SJCRH30 (cell line): ENCODE measurements around the gene NFIX. TPM values are rescaled to one million over a fixed set of nuclear protein-coding genes. Genes with fewer than 3 reads are reported as not detected.
"Not testable (repeated sequence)": the region's sequence is repeated elsewhere in the genome, so short reads cannot be mapped to it uniquely, and the experiment has no call there.

Experiments used
- DNase-seq, 2 experiments: peaks; one replicate each; pipeline ENCODE4 v3.0.0-alpha.2; 2015 to 2020
- H3K27ac ChIP-seq: fragments of 250-450 bp; sonication (Bioruptor Pico); 2 replicates; pipeline ENCODE4 v1.5.1; 2020; ENCODE audit warnings: mild to moderate bottlenecking, moderate library complexity
- H3K27me3 ChIP-seq: fragments of 250-450 bp; sonication (Bioruptor Pico); 2 replicates; pipeline ENCODE4 v1.5.1; 2020; ENCODE audit warnings: mild to moderate bottlenecking, moderate library complexity
- H3K36me3 ChIP-seq: fragments of 250-450 bp; sonication (Bioruptor Pico); 2 replicates; pipeline ENCODE4 v1.5.1; 2020; ENCODE audit warnings: mild to moderate bottlenecking, moderate library complexity
- H3K4me1 ChIP-seq: fragments of 250-450 bp; sonication (Bioruptor Pico); 2 replicates; pipeline ENCODE4 v1.5.1; 2020; ENCODE audit warnings: mild to moderate bottlenecking, moderate library complexity
- H3K4me3 ChIP-seq: fragments of 250-450 bp; sonication (Bioruptor Pico); 2 replicates; pipeline ENCODE4 v1.5.1; 2020; ENCODE audit warnings: mild to moderate bottlenecking, moderate library complexity
- H3K9me3 ChIP-seq: fragments of 250-450 bp; sonication (Bioruptor Pico); replicated peaks from 2 replicates; pipeline ENCODE4 v1.5.1; 2020; ENCODE audit warnings: mild to moderate bottlenecking, moderate library complexity
- total RNA-seq: library from RNA; depleted of rRNA; stranded (reverse); fragments of >200 nt; shearing (Covaris generic); gene quantifications from 2 replicates; pipeline ENCODE4 v1.2.3, GENCODE V29; 2014

The NFIX gene
- total RNA-seq, 1 experiment from 2014 or later = 20.2 TPM

DNA sequence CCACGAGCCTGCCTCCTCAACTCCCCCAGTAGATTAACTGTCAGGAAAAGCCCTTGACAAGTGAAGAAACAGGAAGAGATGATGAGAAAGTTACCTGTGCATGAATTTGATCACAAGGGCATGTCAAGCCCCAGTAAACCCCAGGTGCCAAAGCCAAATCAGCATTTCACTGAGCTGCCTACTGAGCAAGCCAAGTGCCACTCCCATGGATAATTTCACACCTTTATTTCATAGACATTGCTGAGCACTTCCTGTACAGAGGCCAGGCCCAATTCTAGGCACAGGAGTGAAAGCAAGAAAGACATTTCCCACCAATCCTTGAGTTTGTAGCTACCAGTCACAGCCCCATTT, 40.7 kb upstream of the NFIX start:
- Histone ChIP-seq H3K36me3 (peaks cover 47% of the 10 kb centered on the region), H3K27ac (no peak overlapping the region), H3K4me3 (no peak overlapping the region), H3K9me3 (no peaks in the 10 kb centered on the region), H3K4me1 (peaks cover 35% of the 10 kb centered on the region), H3K27me3 (no peaks in the 10 kb centered on the region)
- DNase-seq = no peak

DNA sequence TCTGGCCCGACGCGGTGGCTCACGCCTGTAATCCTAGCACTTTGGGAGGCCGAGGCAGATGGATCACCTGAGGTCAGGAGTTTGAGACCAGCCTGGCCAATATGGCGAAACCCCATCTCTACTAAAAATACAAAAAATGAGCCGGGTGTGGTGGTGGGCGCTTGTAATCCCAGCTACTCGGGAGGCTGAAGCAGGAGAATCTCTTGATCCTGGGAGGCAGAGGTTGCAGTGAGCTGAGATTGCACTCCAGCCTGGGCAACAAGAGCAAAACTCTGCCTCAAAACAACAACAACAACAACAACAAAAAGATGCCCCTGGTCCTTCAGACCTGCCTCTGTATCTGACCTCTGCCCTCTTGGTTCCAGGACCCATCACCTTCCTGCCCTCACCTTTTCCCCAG, 39.7 kb upstream of the NFIX start:
- H3K4me3 ChIP-seq, H3K27ac ChIP-seq, H3K27me3 ChIP-seq, H3K9me3 ChIP-seq, DNase-seq: not testable (repeated sequence)
- peaks cover 39% of the 10 kb centered on the region for H3K36me3 ChIP-seq
- peaks cover 35% of the 10 kb centered on the region for H3K4me1 ChIP-seq

GRCh38 chr19:12955996-12956395, 39.3 kb upstream of the NFIX start:
- Histone ChIP-seq H3K4me3 (peak overlapping the region; percentile 99), H3K4me1 (peaks cover 35% of the 10 kb centered on the region), H3K36me3 (peaks cover 34% of the 10 kb centered on the region), H3K27me3 (no peaks in the 10 kb centered on the region), H3K27ac (peak overlapping the region; percentile 91; the same call in 1 of the 2 replicates), H3K9me3 (no peaks in the 10 kb centered on the region)
- peak in 1 of 2 experiments; percentile 64 for DNase-seq

DNA sequence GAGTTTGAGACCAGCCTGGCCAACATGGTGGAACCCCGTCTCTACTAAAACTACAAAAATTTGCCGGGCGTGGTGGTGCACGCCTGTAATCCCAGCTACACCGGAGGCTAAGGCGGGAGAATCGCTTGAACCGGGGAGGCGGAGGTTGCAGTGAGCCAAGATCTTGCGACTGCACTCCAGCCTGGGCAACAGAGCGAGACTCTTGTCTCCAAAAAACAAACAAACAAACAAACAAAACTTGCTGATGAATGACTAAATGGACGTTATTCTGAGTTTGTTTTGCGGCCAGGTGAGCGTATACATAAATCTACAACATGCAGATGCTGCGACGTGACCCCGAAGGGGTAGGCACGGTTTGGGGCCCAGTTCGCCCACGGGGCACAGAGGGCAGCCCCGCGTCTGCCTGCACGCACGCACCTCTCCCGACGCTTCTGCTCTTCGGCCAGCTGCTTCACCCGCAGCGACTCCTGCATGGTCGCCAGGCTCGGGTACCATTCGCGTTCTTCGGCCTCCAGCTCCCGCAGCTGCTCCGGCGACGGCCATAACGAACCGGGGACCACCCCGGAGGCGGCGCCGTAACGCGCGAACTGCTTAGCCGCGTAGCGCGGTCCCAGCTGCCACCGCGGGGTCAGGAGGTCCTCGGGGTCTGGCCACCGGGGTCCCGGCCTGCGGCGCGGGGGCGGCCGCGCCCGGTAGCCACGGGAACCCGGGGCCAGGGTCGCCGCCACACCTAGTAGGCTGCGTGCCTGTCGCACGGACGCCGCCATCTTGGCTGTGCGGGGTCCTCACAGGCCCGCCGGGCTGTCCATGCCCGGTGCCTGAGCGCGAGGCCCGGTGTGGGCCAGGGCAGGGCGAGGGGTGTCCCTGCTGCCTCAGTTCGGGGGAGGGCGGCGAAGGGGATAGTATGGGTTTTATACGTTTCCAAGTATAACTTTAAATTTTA, 38.6 kb upstream of the NFIX start, which contains the start of gene GADD45GIP1:
Gene GADD45GIP1, minus strand, starts transcription at position 778 of the 943 bp plus-strand sequence. Its CDS starts 11 bp downstream, at position 767.
- Histone ChIP-seq H3K27me3 (no peaks in the 10 kb centered on the region), H3K4me3 (peak within 1 kb of the TSS; percentile 99), H3K27ac (peak within 1 kb of the TSS; percentile 91), H3K9me3 (no peaks in the 10 kb centered on the region), H3K4me1 (peaks cover 35% of the 10 kb centered on the region), H3K36me3 (peaks cover 27% of the 10 kb centered on the region)
- DNase-seq = peak; percentile 93 to 94

GRCh38 chr19:12957389-12957952, 37.8 kb upstream of the NFIX start:
- Histone ChIP-seq H3K27ac (peak overlapping the region; percentile 91), H3K4me3 (peak overlapping the region; percentile 99), H3K36me3 (peaks cover 20% of the 10 kb centered on the region), H3K4me1 (peaks cover 28% of the 10 kb centered on the region)
- DNase-seq, H3K9me3 ChIP-seq, H3K27me3 ChIP-seq: not testable (repeated sequence)

DNA sequence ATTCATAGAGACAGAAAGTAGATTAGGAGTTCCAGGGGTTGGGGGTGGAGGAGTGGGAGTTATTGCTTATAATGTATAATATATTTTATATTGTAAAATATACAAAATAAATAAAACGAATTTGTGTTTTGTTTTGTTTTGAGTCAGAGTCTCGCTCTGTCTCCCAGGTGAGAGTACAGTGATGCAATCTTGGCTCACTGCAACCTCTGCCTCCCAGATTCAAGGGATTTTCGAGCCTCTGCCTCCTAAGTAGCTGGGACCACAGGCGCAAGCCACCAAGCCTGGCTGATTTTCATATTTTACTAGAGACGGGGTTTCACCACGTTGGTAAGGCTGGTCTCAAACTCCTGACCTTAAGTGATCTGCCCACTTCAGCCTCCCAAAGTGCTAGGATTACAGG, 35.8 kb upstream of the NFIX start:
- no peak for DNase-seq
- Histone ChIP-seq H3K9me3 (no peaks in the 10 kb centered on the region), H3K27me3 (no peaks in the 10 kb centered on the region), H3K36me3 (peaks cover 8% of the 10 kb centered on the region), H3K4me1 (peaks cover 10% of the 10 kb centered on the region), H3K4me3 (no peak overlapping the region), H3K27ac (no peak overlapping the region)

- Histone ChIP-seq H3K4me3 (peak overlapping the region; percentile 42), H3K27ac (no peak overlapping the region)
- peak; percentile 86 to 95 for DNase-seq
Observed at GRCh38 chr19:12965017-12965811, 30.1 kb upstream of the NFIX start.

GRCh38 chr19:12965812-12966135, 29.5 kb upstream of the NFIX start:
- no peak overlapping the region for H3K4me3 ChIP-seq
- H3K36me3 ChIP-seq = no peaks in the 10 kb centered on the region
- no peak for DNase-seq
- H3K9me3 ChIP-seq = no peaks in the 10 kb centered on the region
- no peaks in the 10 kb centered on the region for H3K27me3 ChIP-seq
- H3K4me1 ChIP-seq = no peaks in the 10 kb centered on the region; the same call in 1 of the 2 replicates
- H3K27ac ChIP-seq = no peak overlapping the region

More at GRCh38 chr19:12965017-12965811, 30.1 kb upstream of the NFIX start:
- Histone ChIP-seq H3K9me3 (no peaks in the 10 kb centered on the region), H3K27me3 (no peaks in the 10 kb centered on the region), H3K36me3 (no peaks in the 10 kb centered on the region), H3K4me1 (no peaks in the 10 kb centered on the region; the same call in 1 of the 2 replicates)

GRCh38 chr19:12967907-12968306, 27.4 kb upstream of the NFIX start:
- Histone ChIP-seq H3K9me3 (no peaks in the 10 kb centered on the region), H3K36me3 (no peaks in the 10 kb centered on the region), H3K4me3 (no peak overlapping the region), H3K27me3 (no peaks in the 10 kb centered on the region), H3K27ac (no peak overlapping the region), H3K4me1 (no peaks in the 10 kb centered on the region; the same call in 1 of the 2 replicates)
- no peak for DNase-seq

DNA sequence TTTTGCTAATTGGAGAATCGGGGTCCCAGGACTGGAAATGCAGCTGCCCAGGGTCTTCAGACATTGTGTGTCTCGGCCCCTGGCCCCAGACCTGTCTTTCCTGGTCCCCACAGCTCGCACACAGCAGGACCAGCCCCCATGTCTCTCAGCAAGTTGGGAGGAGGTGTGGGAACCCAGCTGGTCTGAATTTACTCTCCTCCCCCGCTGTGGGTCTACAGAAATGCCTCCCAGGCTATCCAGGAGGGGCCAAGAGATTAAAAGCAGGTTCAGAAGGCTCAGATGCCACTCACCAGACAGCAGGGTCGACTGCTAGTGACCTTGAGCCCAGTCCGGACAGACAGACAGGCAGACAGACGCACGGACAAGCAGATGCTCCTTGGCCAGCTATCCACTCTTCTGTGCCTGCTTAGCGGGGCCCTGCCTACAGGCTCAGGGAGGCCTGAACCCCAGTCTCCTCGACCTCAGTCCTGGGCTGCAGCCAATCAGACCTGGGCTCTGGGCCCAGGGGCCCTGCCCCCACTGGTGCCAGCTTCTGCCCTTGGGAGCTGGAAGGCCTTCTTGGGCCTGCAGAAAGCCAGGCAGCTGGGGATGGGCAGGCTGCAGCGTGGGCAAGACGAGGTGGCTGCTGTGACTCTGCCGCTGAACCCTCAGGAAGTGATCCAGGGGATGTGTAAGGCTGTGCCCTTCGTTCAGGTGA, 25.8 kb upstream of the NFIX start, which contains the start of gene DAND5:
Gene DAND5, plus strand, starts transcription at position 285 of the 697 bp plus-strand sequence. Its CDS starts 85 bp downstream, at position 370.
- no peak within 1 kb of the TSS for H3K4me3 ChIP-seq
- H3K36me3 ChIP-seq = no peaks in the 10 kb centered on the region
- H3K27me3 ChIP-seq = no peaks in the 10 kb centered on the region
- no peak within 1 kb of the TSS for H3K27ac ChIP-seq
- no peak for DNase-seq
- H3K4me1 ChIP-seq = peaks cover 3% of the 10 kb centered on the region
- no peaks in the 10 kb centered on the region for H3K9me3 ChIP-seq

- Histone ChIP-seq H3K27ac (no peak overlapping the region), H3K4me3 (no peak overlapping the region), H3K9me3 (no peaks in the 10 kb centered on the region), H3K36me3 (no peaks in the 10 kb centered on the region), H3K4me1 (peaks cover 9% of the 10 kb centered on the region), H3K27me3 (no peaks in the 10 kb centered on the region)
- DNase-seq = no peak
Observed at GRCh38 chr19:12970070-12970820, 25.0 kb upstream of the NFIX start.

GRCh38 chr19:12973236-12973635, 22.0 kb upstream of the NFIX start:
- Histone ChIP-seq H3K36me3 (no peaks in the 10 kb centered on the region), H3K4me1 (peaks cover 9% of the 10 kb centered on the region), H3K4me3 (no peak overlapping the region), H3K27ac (no peak overlapping the region), H3K9me3 (no peaks in the 10 kb centered on the region), H3K27me3 (no peaks in the 10 kb centered on the region)
- DNase-seq = no peak

DNA sequence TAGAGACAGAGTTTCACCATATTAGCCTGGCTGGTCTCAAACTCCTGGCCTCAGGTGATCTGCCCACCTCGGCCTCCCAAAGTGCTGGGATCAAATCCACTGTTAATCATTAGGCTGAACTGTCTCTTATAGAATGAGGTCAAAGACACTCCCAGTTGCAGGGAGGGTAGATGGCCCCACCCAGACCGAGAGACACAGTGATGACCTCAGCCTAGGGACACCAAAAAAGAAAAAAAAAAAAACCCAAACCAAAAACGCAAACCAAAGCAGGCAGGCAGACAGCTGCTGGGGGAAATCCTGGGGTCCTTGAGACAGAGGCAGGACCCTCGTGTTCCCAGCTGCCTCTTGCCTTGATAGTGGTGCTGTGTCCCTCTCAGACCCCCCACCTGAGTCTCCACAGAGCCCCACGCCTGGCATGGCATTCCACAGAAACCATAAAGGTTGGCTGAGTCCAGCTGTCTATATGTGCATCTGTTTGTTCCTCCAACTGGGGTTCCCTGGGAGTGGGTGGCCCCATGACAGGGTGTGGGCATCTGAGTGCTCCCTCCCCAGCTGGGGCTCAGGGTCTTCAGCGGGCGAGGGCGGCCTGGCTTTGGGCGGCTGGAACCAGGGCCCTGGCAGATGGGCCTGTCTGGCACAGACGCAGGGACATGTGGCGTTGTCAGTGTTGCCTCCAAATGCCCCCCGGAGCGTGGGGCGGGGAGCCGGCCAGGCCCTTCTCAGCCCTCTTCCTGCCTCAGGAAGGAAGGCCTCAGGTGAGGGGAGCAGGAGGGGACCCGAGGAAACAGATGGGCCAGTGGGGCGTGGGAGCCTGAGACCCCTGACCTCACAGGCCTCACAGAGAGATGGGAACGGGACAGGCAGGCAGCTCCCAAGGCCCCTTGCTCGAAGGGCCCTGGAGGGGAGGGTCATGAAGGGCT, 20.7 kb upstream of the NFIX start:
- peak; percentile 65 to 69 for DNase-seq
- H3K4me1 ChIP-seq = peaks cover 9% of the 10 kb centered on the region
- H3K9me3 ChIP-seq = no peaks in the 10 kb centered on the region
- H3K27me3 ChIP-seq = no peaks in the 10 kb centered on the region
- no peaks in the 10 kb centered on the region for H3K36me3 ChIP-seq
- H3K4me3 ChIP-seq = peak overlapping the region; percentile 7; the same call in 1 of the 2 replicates
- H3K27ac ChIP-seq = peak overlapping the region; percentile 44
